ENCODE data around the gene FBXL4. TPM values are rescaled to one million over a fixed set of nuclear protein-coding genes. Genes with fewer than 3 reads are reported as not detected.

FBXL4 gene
- 13.1 to 16.1 TPM (median 14.4 TPM) in 3 replicates for total RNA-seq
- long read RNA-seq, full-length matches to known transcripts: 12 of 18 reads
- long read RNA-seq, partial matches to known transcripts: 2 of 18 reads
- long read RNA-seq, other reads (novel, unspliced or antisense): 4 of 18 reads

- peaks cover 18% of the 10 kb centered on the region for H3K9me3 Mint-ChIP-seq (ENCODE audit: low read depth)
- H3K4me3 Mint-ChIP-seq (ENCODE audit: unreplicated experiment): peak within 1 kb of the TSS; percentile 91
- H3K36me3 Mint-ChIP-seq (ENCODE audit: low read depth): peaks cover under 1% of the 10 kb centered on the region
- peaks cover 2% of the 10 kb centered on the region for H3K27me3 Mint-ChIP-seq (ENCODE audit: low read depth)
- DNase-seq (ENCODE audit: low spot score): peak; percentile 90
- peaks cover 27% of the 10 kb centered on the region for H3K4me1 Mint-ChIP-seq (ENCODE audit: low read depth)
- peak within 1 kb of the TSS; percentile 86 for H3K27ac Mint-ChIP-seq (ENCODE audit: unreplicated experiment)
- no peak for TF ChIP-seq CTCF (IDR thresholded peaks at IDR 0.05)
Measured at GRCh38 chr6:98947411-98948292, at the start of gene FBXL4. TSS of gene FBXL4 (minus strand) at chr6:98947946. CDS start at chr6:98926988, 20,958 bp downstream.

- Mint-ChIP-seq H3K27ac (ENCODE audit: unreplicated experiment) (no peak overlapping the region), H3K36me3 (ENCODE audit: low read depth) (no peaks in the 10 kb centered on the region), H3K27me3 (ENCODE audit: low read depth) (peaks cover 23% of the 10 kb centered on the region), H3K4me3 (ENCODE audit: unreplicated experiment) (no peak overlapping the region), H3K9me3 (ENCODE audit: low read depth) (no peaks in the 10 kb centered on the region), H3K4me1 (ENCODE audit: low read depth) (peaks cover 3% of the 10 kb centered on the region)
- no peak for DNase-seq (ENCODE audit: low spot score)
- TF ChIP-seq CTCF (IDR thresholded peaks at IDR 0.05): no peak
Measured at GRCh38 chr6:98995116-98995515, 47.4 kb upstream of the FBXL4 start.

GRCh38 chr6:98992535-98992934 lies 44.8 kb upstream of the FBXL4 start:
- H3K27ac Mint-ChIP-seq (ENCODE audit: unreplicated experiment): no peak overlapping the region
- peaks cover 7% of the 10 kb centered on the region for H3K4me1 Mint-ChIP-seq (ENCODE audit: low read depth)
- no peaks in the 10 kb centered on the region for H3K9me3 Mint-ChIP-seq (ENCODE audit: low read depth)
- no peak for TF ChIP-seq CTCF (IDR thresholded peaks at IDR 0.05)
- no peaks in the 10 kb centered on the region for H3K36me3 Mint-ChIP-seq (ENCODE audit: low read depth)
- no peak for DNase-seq (ENCODE audit: low spot score)
- H3K4me3 Mint-ChIP-seq (ENCODE audit: unreplicated experiment): no peak overlapping the region
- peaks cover 17% of the 10 kb centered on the region for H3K27me3 Mint-ChIP-seq (ENCODE audit: low read depth)

- TF ChIP-seq CTCF (IDR thresholded peaks at IDR 0.05): no peak
- Mint-ChIP-seq H3K36me3 (ENCODE audit: low read depth) (no peaks in the 10 kb centered on the region), H3K4me3 (ENCODE audit: unreplicated experiment) (no peak overlapping the region), H3K9me3 (ENCODE audit: low read depth) (no peaks in the 10 kb centered on the region), H3K4me1 (ENCODE audit: low read depth) (peaks cover 15% of the 10 kb centered on the region), H3K27ac (ENCODE audit: unreplicated experiment) (no peak overlapping the region), H3K27me3 (ENCODE audit: low read depth) (peaks cover 4% of the 10 kb centered on the region)
- DNase-seq (ENCODE audit: low spot score): no peak
Measured at GRCh38 chr6:98986071-98986615, 38.4 kb upstream of the FBXL4 start.

- DNase-seq (ENCODE audit: low spot score): no peak
- Mint-ChIP-seq H3K4me3 (ENCODE audit: unreplicated experiment) (no peak overlapping the region), H3K27me3 (ENCODE audit: low read depth) (peaks cover 4% of the 10 kb centered on the region), H3K36me3 (ENCODE audit: low read depth) (no peaks in the 10 kb centered on the region), H3K27ac (ENCODE audit: unreplicated experiment) (no peak overlapping the region), H3K4me1 (ENCODE audit: low read depth) (peaks cover 15% of the 10 kb centered on the region), H3K9me3 (ENCODE audit: low read depth) (no peaks in the 10 kb centered on the region)
- no peak for TF ChIP-seq CTCF (IDR thresholded peaks at IDR 0.05)
Measured at GRCh38 chr6:98985391-98985790, 37.6 kb upstream of the FBXL4 start.

Measured in chondrocyte (in vitro differentiated cells).